ENCODE data around the gene RPL10A.

Gene RPL10A

DNA sequence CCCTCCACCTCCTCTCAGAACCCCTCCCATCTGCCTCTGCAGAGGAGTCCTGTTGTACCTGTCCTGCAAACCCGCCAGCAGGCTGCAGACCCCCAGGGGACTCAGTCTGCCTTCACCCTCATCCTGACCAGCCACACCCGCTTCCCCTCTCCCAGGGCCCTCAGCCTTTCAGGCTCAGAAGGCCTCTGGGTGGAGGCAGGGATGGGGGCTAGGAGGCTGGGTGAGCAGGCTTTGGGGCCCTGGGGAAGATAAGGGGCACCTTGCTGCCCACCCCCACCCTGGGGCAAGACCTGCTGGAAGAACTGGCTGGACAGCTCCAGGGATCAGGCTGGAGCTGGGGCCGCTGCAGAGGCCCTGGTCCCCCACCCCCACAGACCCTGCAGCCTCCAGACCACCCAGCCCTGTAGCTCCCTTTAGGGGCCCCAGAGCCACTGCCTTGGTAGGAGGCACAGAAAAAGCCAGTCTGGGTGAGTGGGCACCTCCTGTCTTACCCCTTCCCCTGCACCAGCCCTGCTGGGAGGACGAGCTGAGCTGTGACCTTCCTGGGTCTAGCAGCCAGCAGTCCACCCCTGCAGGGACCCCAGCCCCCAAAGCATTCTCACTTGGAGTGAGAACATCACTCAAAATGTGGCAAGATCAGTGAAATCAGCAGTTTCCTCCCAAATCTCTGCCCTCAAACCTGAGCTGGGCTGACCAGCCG is 23.5 kb downstream of the RPL10A start:
- TF ChIP-seq, protein P1, sequence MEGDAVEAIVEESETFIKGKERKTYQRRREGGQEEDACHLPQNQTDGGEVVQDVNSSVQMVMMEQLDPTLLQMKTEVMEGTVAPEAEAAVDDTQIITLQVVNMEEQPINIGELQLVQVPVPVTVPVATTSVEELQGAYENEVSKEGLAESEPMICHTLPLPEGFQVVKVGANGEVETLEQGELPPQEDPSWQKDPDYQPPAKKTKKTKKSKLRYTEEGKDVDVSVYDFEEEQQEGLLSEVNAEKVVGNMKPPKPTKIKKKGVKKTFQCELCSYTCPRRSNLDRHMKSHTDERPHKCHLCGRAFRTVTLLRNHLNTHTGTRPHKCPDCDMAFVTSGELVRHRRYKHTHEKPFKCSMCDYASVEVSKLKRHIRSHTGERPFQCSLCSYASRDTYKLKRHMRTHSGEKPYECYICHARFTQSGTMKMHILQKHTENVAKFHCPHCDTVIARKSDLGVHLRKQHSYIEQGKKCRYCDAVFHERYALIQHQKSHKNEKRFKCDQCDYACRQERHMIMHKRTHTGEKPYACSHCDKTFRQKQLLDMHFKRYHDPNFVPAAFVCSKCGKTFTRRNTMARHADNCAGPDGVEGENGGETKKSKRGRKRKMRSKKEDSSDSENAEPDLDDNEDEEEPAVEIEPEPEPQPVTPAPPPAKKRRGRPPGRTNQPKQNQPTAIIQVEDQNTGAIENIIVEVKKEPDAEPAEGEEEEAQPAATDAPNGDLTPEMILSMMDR (IDR thresholded peaks at IDR 0.05) = no peak

GRCh38 chr6:35492258-35492973 is 24.2 kb downstream of the RPL10A start:
- TF ChIP-seq, protein P1 (IDR thresholded peaks at IDR 0.05) = no peak

DNA sequence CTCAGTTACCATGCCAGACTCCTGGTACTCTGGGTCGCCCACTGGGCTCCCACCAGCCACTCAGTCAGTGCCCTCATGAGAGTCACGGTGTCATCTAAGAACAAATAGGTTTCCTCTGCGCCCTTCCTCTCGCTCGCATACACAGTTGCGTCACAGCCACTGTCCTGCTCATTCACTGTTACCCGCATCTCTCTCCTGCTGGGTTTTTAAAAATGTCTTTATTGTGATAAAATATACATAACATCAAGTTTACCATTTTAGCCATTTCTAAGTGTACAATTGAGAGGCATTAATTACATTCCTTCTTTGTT is 24.7 kb downstream of the RPL10A start:
- TF ChIP-seq, protein P1 (IDR thresholded peaks at IDR 0.05) = no peak

GRCh38 chr6:35493307-35493983 is 25.2 kb downstream of the RPL10A start:
- TF ChIP-seq, protein P1 (IDR thresholded peaks at IDR 0.05) = no peak

DNA sequence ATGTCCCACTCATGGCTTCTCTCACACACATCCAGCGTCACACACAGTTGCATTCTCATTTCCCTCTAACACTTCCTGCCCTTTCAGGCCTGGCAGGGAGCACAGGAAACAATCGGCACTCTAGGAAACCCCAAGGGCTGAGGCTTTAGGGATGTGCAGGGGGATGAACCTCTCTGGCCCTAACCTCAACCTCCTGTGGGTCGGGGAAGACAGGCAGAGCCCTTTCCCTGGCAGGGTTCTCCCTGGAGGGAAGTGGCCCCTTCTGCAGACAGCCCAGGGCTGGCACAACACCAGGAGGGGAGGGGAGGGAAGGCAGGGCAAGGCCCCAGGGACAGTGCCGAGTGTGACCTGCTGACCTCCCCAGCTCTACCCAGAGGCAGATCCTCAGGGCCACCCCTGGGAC is 26.0 kb downstream of the RPL10A start:
- TF ChIP-seq, protein P1 (IDR thresholded peaks at IDR 0.05) = no peak

DNA sequence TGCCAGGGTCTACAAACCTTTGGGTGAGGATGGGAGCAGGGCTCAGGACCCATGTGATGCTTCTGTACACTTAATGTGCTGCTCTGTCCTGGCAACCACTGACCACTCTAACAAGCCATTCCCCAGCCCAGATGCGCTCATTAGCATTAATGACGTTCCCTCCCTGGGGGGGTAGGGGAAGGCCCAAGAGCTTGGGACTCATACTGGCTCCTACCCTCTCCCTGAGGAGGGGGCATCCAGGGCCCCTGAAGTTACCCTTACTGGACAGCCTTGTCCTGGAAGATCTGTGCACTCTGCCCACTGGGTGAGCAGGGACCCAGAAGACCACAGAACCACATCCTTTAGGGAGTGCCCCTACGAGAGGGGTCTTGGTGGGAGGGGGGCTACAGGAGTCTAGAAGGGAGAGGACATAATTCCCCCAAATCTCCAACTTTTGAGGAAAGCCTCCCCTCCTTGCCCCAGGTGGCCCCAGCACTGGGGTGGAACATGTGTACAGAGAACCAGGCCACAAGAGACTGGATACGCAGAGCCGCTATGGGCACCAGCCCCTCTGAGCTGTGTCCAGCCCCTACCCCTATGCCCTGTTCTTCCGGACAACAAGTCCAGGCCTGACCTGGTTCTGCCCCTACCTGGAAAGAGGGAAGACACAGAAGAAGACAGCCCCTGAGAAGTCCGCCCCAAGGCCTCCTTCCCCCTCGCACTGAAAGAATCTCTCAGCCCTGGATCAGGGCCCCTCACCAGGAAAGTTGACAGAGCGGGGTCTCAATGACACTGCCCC is 27.2 kb downstream of the RPL10A start:
- TF ChIP-seq, protein P1 (IDR thresholded peaks at IDR 0.05) = no peak

Measured in LNCAP (cell line).